ENCODE results near the gene GPR108. TPM values are rescaled to one million over a fixed set of nuclear protein-coding genes. Genes with fewer than 3 reads are reported as not detected.

GPR108 gene
- polyA plus RNA-seq, 1 donor (not counting 4 experiments of a cell fraction or from before 2014, with no cell fraction given), result 57.7 TPM

- H3K27me3 ChIP-seq (ENCODE audit: control insufficient read depth, extremely low read depth, insufficient read depth, low read length), result no peaks in the 10 kb centered on the region
- FAIRE-seq (no peak), DNase-seq (ENCODE audit: low read depth, low spot score) (no peak)
- H3K27ac ChIP-seq (ENCODE audit: control insufficient read depth, insufficient read depth, low read length), result no peak overlapping the region
- no peaks in the 10 kb centered on the region for H4K20me1 ChIP-seq (ENCODE audit: control insufficient read depth, extremely low read depth, insufficient read depth, low read length)
- H3K4me1 ChIP-seq (ENCODE audit: control insufficient read depth, extremely low read depth, insufficient read depth, low read length), result peaks cover 14% of the 10 kb centered on the region
- H3K9ac ChIP-seq (ENCODE audit: control insufficient read depth, extremely low read depth, insufficient read depth, low read length), result no peak overlapping the region
- no peak overlapping the region for H2AFZ ChIP-seq (ENCODE audit: control insufficient read depth, low read length)
- no peak overlapping the region for H3K4me3 ChIP-seq (ENCODE audit: control insufficient read depth in 2 of 3, extremely low read depth in 1 of 3, insufficient read depth in 2 of 3, low read depth in 1 of 3, low read length in 3 of 3)
- dilution Hi-C loops (cut with MboI; ENCODE audit: extremely low pct_ligation_motif_present, low sequenced_read_pairs), result no loop called here
- no peaks in the 10 kb centered on the region for H3K9me3 ChIP-seq (ENCODE audit: control insufficient read depth, low read depth, low read length)
- no peak overlapping the region for H3K4me2 ChIP-seq (ENCODE audit: control insufficient read depth, extremely low read depth, insufficient read depth, low read depth, low read length)
- no peaks in the 10 kb centered on the region for H3K36me3 ChIP-seq (ENCODE audit: control insufficient read depth in 2 of 2, extremely low read depth in 1 of 2, insufficient read depth in 2 of 2, low read length in 2 of 2)
- TF ChIP-seq EZH2 (IDR thresholded peaks at IDR 0.05; ENCODE audit: low read length), result no peak
- no peak for TF ChIP-seq CTCF (optimal IDR thresholded peaks at IDR 0.05 in 1 of 3, IDR thresholded peaks at IDR 0.05 in 1 of 3, conservative IDR thresholded peaks at IDR 0.05 in 1 of 3; ENCODE audit: extremely low read depth in 1 of 3, insufficient read depth in 2 of 3, low read length in 3 of 3)
- no peaks in the 10 kb centered on the region for H3K79me2 ChIP-seq (ENCODE audit: control insufficient read depth, insufficient read depth, low read length)
- no peaks in the 10 kb centered on the region for H3K9me1 ChIP-seq (ENCODE audit: control insufficient read depth, extremely low read depth, insufficient read depth, low read length)
These were observed 15.6 kb downstream of the GPR108 start for GRCh38 chr19:6721773-6722172.

- Histone ChIP-seq H3K27ac (ENCODE audit: control insufficient read depth, insufficient read depth, low read length) (no peak overlapping the region), H3K27me3 (ENCODE audit: control insufficient read depth, extremely low read depth, insufficient read depth, low read length) (no peaks in the 10 kb centered on the region), H3K9me1 (ENCODE audit: control insufficient read depth, extremely low read depth, insufficient read depth, low read length) (no peaks in the 10 kb centered on the region), H4K20me1 (ENCODE audit: control insufficient read depth, extremely low read depth, insufficient read depth, low read length) (no peaks in the 10 kb centered on the region), H3K4me3 (ENCODE audit: control insufficient read depth in 2 of 3, extremely low read depth in 1 of 3, insufficient read depth in 2 of 3, low read depth in 1 of 3, low read length in 3 of 3) (no peak overlapping the region), H3K79me2 (ENCODE audit: control insufficient read depth, insufficient read depth, low read length) (no peaks in the 10 kb centered on the region), H3K9me3 (ENCODE audit: control insufficient read depth, low read depth, low read length) (no peaks in the 10 kb centered on the region), H3K4me1 (ENCODE audit: control insufficient read depth, extremely low read depth, insufficient read depth, low read length) (peaks cover 14% of the 10 kb centered on the region), H3K9ac (ENCODE audit: control insufficient read depth, extremely low read depth, insufficient read depth, low read length) (no peak overlapping the region), H2AFZ (ENCODE audit: control insufficient read depth, low read length) (no peak overlapping the region), H3K4me2 (ENCODE audit: control insufficient read depth, extremely low read depth, insufficient read depth, low read depth, low read length) (peak overlapping the region; percentile 30), H3K36me3 (ENCODE audit: control insufficient read depth in 2 of 2, extremely low read depth in 1 of 2, insufficient read depth in 2 of 2, low read length in 2 of 2) (no peaks in the 10 kb centered on the region)
- dilution Hi-C loops (cut with MboI; ENCODE audit: extremely low pct_ligation_motif_present, low sequenced_read_pairs), result no loop called here
- FAIRE-seq (no peak), DNase-seq (ENCODE audit: low read depth, low spot score) (no peak)
- TF ChIP-seq CTCF (optimal IDR thresholded peaks at IDR 0.05 in 1 of 3, IDR thresholded peaks at IDR 0.05 in 1 of 3, conservative IDR thresholded peaks at IDR 0.05 in 1 of 3; ENCODE audit: extremely low read depth in 1 of 3, insufficient read depth in 2 of 3, low read length in 3 of 3), result no peak
- no peak for TF ChIP-seq EZH2 (IDR thresholded peaks at IDR 0.05; ENCODE audit: low read length)
These were observed 16.3 kb downstream of the GPR108 start for GRCh38 chr19:6721138-6721474.

Measured in keratinocyte (primary cell).